K562 (cell line): ENCODE results near the gene CYLD. TPM values are rescaled to one million over a fixed set of nuclear protein-coding genes. Genes with fewer than 3 reads are reported as not detected.

Experiments used
- COPS2 ChIP-seq: fragments of 450-650 bp; conservative IDR thresholded peaks from 2 replicates; pipeline ENCODE4 v1.6.1; 2016; ENCODE audit warnings: mild to moderate bottlenecking, moderate library complexity
- CREM ChIP-seq: IDR thresholded peaks from 2 replicates; pipeline ENCODE4 v1.6.1; 2014; ENCODE audit warnings: antibody characterized with exemption, low read depth
- FOXK2 ChIP-seq, 2 experiments: fragments of 450-650 bp; IDR thresholded peaks in 1 of 2; conservative IDR thresholded peaks in 1 of 2; 2 replicates each; pipeline ENCODE4 v1.6.1; 2016; ENCODE audit warnings: low read depth in 2 of 2, mild to moderate bottlenecking in 1 of 2
- KLF6 ChIP-seq: fragments of 250-450 bp; sonication (Bioruptor Pico); IDR thresholded peaks from 2 replicates; pipeline ENCODE4 v1.4.0; 2020; ENCODE audit warnings: mild to moderate bottlenecking, moderate library complexity, borderline replicate concordance
- PHF8 ChIP-seq: fragments of 200-600 bp; sonication (generic); IDR thresholded peaks from 2 replicates; pipeline ENCODE4 v1.6.1; 2012; ENCODE audit warnings: mixed run types, mild to moderate bottlenecking, inconsistent platforms, low read length, moderate library complexity, borderline replicate concordance
- POLR2A ChIP-seq: fragments of 450-650 bp; conservative IDR thresholded peaks from 2 replicates; pipeline ENCODE4 v1.6.1; 2016
- PURB ChIP-seq: sonication (generic); formaldehyde crosslinking; IDR thresholded peaks from 2 replicates; pipeline ENCODE4 v1.9.0; 2021; ENCODE audit warnings: low read depth, mild to moderate bottlenecking, missing genetic modification reagents
- RBBP5 ChIP-seq: fragments of 200-600 bp; sonication (generic); IDR thresholded peaks from 2 replicates; pipeline ENCODE4 v1.6.1; 2012; ENCODE audit warnings: borderline replicate concordance, mild to moderate bottlenecking, low read length, control low read depth, inconsistent platforms; ENCODE audit not compliant: insufficient read depth, poor library complexity, severe bottlenecking
- SMC3 ChIP-seq: conservative IDR thresholded peaks from 2 replicates; pipeline ENCODE4 v1.6.1; 2011; ENCODE audit warnings: low read depth, low read length, improper control_type of control experiment; ENCODE audit not compliant: insufficient read depth
- ZNF696 ChIP-seq: fragments of 250-450 bp; sonication (Bioruptor Pico); conservative IDR thresholded peaks from 2 replicates; pipeline ENCODE4 v1.4.0; 2020; ENCODE audit warnings: mild to moderate bottlenecking, moderate library complexity
- ZNF75A ChIP-seq: fragments of 450-650 bp; formaldehyde crosslinking; IDR thresholded peaks from 2 replicates; pipeline ENCODE4 v1.4.0; 2020; ENCODE audit warnings: mild to moderate bottlenecking
- ZNF830 ChIP-seq: fragments of 250-450 bp; sonication (Bioruptor Pico); IDR thresholded peaks from 2 replicates; pipeline ENCODE4 v1.5.0; 2021; ENCODE audit warnings: mild to moderate bottlenecking
- polyA plus RNA-seq, 8 experiments: library from polyadenylated mRNA; depleted of rRNA in 4 of 8; stranded (reverse) in 5 of 8; unstranded in 3 of 8; fragments of >200 nt; fragmentation: Nextera tagmentation in 2 of 8; fragmentation: Illumina TruSeq in 1 of 8; extraction: Ambion mirVana in 2 of 8; extraction: Trizol in 1 of 8; gene quantifications; 2 replicates each; pipeline versions ENCODE4 v1.2.1 to v1.2.3, GENCODE V29; 2011 to 2014; ENCODE audit warnings: inconsistent platforms in 1 of 8, missing spikeins in 1 of 8
- total RNA-seq, 7 experiments: library from RNA; depleted of rRNA in 6 of 7; stranded (reverse); fragments of >200 nt in 6 of 7; fragmentation: Illumina TruSeq in 2 of 7; extraction: Trizol in 2 of 7; gene quantifications; 2 replicates each; pipeline versions ENCODE4 v1.2.1 to v1.2.3, GENCODE V29; 2011 to 2021; ENCODE audit warnings: low replicate concordance in 1 of 7
- TF ChIP-seq, protein P1 (sequence below): sonication (generic); formaldehyde crosslinking; IDR thresholded peaks from 2 replicates; pipeline ENCODE4 v1.8.0; 2022; ENCODE audit warnings: mild to moderate bottlenecking, missing genetic modification reagents
- TF ChIP-seq, protein P2 (sequence below): fragments of 450-650 bp; IDR thresholded peaks from 2 replicates; pipeline ENCODE4 v1.6.1; 2017; ENCODE audit warnings: mild to moderate bottlenecking, moderate library complexity
- TF ChIP-seq, protein P3 (sequence below): sonication (generic); formaldehyde crosslinking; IDR thresholded peaks from 2 replicates; pipeline ENCODE4 v1.9.0; 2022; ENCODE audit warnings: mild to moderate bottlenecking, missing genetic modification reagents
- TF ChIP-seq, protein P4 (sequence below): fragments of 250-450 bp; sonication (Bioruptor Pico); IDR thresholded peaks from 2 replicates; pipeline ENCODE4 v1.8.0; 2021; ENCODE audit warnings: moderate library complexity, mild to moderate bottlenecking, inconsistent platforms
- TF ChIP-seq, protein P5 (sequence below): fragments of 450-650 bp; formaldehyde crosslinking; IDR thresholded peaks from 2 replicates; pipeline ENCODE4 v1.4.0; 2022; ENCODE audit warnings: missing genetic modification characterization
- TF ChIP-seq, protein P6 (sequence below): fragments of 250-450 bp; sonication (Bioruptor Pico); IDR thresholded peaks from 2 replicates; pipeline ENCODE4 v1.4.0; 2020

Gene CYLD
- total and polyA plus RNA-seq, 9 of the 15 experiments (the other 6 are each of a cell fraction or from before 2014, with no cell fraction given): 3.4 to 7.4 (median 5.3) TPM

DNA sequence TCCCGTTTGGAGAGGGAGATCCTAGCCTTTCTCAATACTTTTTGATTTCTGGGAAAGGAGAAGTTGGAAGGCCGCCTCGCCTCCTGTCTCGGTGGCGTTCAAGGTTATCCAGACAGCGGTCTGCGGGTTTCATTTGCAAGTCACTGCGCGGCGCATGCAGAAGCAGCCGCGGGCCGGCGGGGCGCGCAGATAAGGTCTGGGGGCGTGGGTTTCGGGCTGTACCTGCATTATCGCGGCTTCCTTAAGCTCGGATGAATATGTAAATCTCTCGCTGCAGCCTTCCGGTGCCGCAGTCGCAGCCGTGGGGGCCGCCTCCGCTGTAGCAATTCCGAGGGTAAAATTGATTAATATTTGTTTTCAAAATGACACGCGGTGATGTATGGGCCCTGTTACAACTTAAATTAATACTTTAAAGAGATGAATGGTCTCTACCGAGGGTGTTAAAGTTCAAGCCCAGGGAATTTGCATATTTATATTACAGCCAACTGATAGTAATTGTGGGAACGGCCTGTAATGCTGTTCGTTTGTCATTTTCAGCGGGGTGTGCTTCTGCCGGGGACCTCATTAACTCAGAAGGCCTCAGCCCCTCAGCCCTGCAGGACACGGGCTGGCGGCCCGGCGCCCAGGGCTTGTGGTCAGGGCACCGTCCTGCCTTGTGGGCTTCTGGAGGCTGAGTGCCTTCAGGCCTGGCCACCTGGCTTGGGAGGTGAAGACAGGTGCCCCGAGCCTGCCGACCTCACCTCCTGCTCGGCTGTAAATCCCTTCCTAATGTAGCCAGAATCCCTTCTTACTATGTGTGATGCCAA is 99.4 kb downstream of the CYLD start (continued):
- TF ChIP-seq RBBP5 (no peak), SMC3 (no peak), PHF8 (no peak), ZNF830 (CRISPR knock-in tag) (no peak), ZNF696 (no peak), PURB (no peak), CREM (peak; percentile 72), FOXK2 (conservative IDR thresholded peaks at IDR 0.05 in 1 of 2, IDR thresholded peaks at IDR 0.05 in 1 of 2; ENCODE audit: low read depth in 2 of 2) (no peak; a peak in 1 of 4 replicates), COPS2 (no peak), POLR2A (no peak), ZNF75A (no peak), KLF6 (CRISPR knock-in tag) (no peak)
- TF ChIP-seq, protein P1, sequence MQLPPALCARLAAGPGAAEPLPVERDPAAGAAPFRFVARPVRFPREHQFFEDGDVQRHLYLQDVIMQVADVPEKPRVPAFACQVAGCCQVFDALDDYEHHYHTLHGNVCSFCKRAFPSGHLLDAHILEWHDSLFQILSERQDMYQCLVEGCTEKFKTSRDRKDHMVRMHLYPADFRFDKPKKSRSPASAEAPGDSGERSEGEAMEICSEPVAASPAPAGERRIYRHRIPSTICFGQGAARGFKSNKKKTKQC (CRISPR knock-in tag): no peak
- TF ChIP-seq, protein P2, sequence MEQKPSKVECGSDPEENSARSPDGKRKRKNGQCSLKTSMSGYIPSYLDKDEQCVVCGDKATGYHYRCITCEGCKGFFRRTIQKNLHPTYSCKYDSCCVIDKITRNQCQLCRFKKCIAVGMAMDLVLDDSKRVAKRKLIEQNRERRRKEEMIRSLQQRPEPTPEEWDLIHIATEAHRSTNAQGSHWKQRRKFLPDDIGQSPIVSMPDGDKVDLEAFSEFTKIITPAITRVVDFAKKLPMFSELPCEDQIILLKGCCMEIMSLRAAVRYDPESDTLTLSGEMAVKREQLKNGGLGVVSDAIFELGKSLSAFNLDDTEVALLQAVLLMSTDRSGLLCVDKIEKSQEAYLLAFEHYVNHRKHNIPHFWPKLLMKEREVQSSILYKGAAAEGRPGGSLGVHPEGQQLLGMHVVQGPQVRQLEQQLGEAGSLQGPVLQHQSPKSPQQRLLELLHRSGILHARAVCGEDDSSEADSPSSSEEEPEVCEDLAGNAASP: no peak
- TF ChIP-seq, protein P3, sequence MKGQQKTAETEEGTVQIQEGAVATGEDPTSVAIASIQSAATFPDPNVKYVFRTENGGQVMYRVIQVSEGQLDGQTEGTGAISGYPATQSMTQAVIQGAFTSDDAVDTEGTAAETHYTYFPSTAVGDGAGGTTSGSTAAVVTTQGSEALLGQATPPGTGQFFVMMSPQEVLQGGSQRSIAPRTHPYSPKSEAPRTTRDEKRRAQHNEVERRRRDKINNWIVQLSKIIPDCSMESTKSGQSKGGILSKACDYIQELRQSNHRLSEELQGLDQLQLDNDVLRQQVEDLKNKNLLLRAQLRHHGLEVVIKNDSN (CRISPR knock-in tag): no peak
- TF ChIP-seq, protein P4, sequence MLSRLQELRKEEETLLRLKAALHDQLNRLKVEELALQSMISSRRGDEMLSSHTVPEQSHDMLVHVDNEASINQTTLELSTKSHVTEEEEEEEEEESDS (CRISPR knock-in tag): no peak
- TF ChIP-seq, protein P5, sequence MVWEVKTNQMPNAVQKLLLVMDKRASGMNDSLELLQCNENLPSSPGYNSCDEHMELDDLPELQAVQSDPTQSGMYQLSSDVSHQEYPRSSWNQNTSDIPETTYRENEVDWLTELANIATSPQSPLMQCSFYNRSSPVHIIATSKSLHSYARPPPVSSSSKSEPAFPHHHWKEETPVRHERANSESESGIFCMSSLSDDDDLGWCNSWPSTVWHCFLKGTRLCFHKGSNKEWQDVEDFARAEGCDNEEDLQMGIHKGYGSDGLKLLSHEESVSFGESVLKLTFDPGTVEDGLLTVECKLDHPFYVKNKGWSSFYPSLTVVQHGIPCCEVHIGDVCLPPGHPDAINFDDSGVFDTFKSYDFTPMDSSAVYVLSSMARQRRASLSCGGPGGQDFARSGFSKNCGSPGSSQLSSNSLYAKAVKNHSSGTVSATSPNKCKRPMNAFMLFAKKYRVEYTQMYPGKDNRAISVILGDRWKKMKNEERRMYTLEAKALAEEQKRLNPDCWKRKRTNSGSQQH (CRISPR knock-in tag): no peak
- TF ChIP-seq, protein P6, sequence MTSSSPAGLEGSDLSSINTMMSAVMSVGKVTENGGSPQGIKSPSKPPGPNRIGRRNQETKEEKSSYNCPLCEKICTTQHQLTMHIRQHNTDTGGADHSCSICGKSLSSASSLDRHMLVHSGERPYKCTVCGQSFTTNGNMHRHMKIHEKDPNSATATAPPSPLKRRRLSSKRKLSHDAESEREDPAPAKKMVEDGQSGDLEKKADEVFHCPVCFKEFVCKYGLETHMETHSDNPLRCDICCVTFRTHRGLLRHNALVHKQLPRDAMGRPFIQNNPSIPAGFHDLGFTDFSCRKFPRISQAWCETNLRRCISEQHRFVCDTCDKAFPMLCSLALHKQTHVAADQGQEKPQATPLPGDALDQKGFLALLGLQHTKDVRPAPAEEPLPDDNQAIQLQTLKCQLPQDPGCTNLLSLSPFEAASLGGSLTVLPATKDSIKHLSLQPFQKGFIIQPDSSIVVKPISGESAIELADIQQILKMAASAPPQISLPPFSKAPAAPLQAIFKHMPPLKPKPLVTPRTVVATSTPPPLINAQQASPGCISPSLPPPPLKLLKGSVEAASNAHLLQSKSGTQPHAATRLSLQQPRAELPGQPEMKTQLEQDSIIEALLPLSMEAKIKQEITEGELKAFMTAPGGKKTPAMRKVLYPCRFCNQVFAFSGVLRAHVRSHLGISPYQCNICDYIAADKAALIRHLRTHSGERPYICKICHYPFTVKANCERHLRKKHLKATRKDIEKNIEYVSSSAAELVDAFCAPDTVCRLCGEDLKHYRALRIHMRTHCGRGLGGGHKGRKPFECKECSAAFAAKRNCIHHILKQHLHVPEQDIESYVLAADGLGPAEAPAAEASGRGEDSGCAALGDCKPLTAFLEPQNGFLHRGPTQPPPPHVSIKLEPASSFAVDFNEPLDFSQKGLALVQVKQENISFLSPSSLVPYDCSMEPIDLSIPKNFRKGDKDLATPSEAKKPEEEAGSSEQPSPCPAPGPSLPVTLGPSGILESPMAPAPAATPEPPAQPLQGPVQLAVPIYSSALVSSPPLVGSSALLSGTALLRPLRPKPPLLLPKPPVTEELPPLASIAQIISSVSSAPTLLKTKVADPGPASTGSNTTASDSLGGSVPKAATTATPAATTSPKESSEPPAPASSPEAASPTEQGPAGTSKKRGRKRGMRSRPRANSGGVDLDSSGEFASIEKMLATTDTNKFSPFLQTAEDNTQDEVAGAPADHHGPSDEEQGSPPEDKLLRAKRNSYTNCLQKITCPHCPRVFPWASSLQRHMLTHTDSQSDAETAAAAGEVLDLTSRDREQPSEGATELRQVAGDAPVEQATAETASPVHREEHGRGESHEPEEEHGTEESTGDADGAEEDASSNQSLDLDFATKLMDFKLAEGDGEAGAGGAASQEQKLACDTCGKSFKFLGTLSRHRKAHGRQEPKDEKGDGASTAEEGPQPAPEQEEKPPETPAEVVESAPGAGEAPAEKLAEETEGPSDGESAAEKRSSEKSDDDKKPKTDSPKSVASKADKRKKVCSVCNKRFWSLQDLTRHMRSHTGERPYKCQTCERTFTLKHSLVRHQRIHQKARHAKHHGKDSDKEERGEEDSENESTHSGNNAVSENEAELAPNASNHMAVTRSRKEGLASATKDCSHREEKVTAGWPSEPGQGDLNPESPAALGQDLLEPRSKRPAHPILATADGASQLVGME: no peak
